NCI-H510A treated with DMSO at 0.1 percent for 48 hours (cell line): ENCODE measurements around the gene DCAF4L1.
A peak's percentile ranks its signal among the peaks of the same experiment; 100 is the strongest.

Source experiments
- DNase-seq: peaks from one replicate; lab custom pipeline; 2025; lab: John Stamatoyannopoulos, UW

The DCAF4L1 gene

GRCh38 chr4:41981456-41981855 is at the start of gene DCAF4L1:
DCAF4L1 (plus strand) TSS chr4:41981756; CDS start chr4:41981793, 37 bp downstream.
- no peak for DNase-seq

- no peak for DNase-seq
These were observed 48.6 kb upstream of the DCAF4L1 start for GRCh38 chr4:41932988-41933387.

GRCh38 chr4:41933997-41934503 is 47.5 kb upstream of the DCAF4L1 start:
- DNase-seq, result no peak

GRCh38 chr4:41934514-41934900 is 47.0 kb upstream of the DCAF4L1 start:
- no peak for DNase-seq

GRCh38 chr4:41934901-41935651 is 46.5 kb upstream of the DCAF4L1 start, which contains the start of gene TMEM33:
TMEM33 (plus strand) TSS chr4:41935429; CDS start chr4:41935485, 56 bp downstream.
- DNase-seq, result peak; percentile 87

GRCh38 chr4:41935652-41936021 is 45.9 kb upstream of the DCAF4L1 start:
- DNase-seq, result no peak

GRCh38 chr4:41939016-41939626 is 42.4 kb upstream of the DCAF4L1 start:
- DNase-seq, result no peak

- DNase-seq, result no peak
These were observed 40.7 kb upstream of the DCAF4L1 start for GRCh38 chr4:41940834-41941233.

- no peak for DNase-seq
These were observed 38.0 kb upstream of the DCAF4L1 start for GRCh38 chr4:41943506-41943905.

- no peak for DNase-seq
These were observed 37.5 kb upstream of the DCAF4L1 start for GRCh38 chr4:41944089-41944488.

- no peak for DNase-seq
These were observed 32.0 kb upstream of the DCAF4L1 start for GRCh38 chr4:41949531-41949930.

- peak; percentile 2 for DNase-seq
These were observed 23.9 kb upstream of the DCAF4L1 start for GRCh38 chr4:41957634-41958033.

GRCh38 chr4:41963105-41963504 is 18.5 kb upstream of the DCAF4L1 start:
- no peak for DNase-seq

GRCh38 chr4:41964401-41964800 is 17.2 kb upstream of the DCAF4L1 start:
- no peak for DNase-seq

GRCh38 chr4:41967392-41967791 is 14.2 kb upstream of the DCAF4L1 start:
- DNase-seq, result no peak

GRCh38 chr4:41969671-41970070 is 11.9 kb upstream of the DCAF4L1 start:
- DNase-seq, result no peak

GRCh38 chr4:41975341-41975740 is 6.2 kb upstream of the DCAF4L1 start:
- no peak for DNase-seq

- DNase-seq, result peak; percentile 25
These were observed 4.6 kb upstream of the DCAF4L1 start for GRCh38 chr4:41976775-41977516.

GRCh38 chr4:41977709-41978108 is 3.8 kb upstream of the DCAF4L1 start:
- DNase-seq, result no peak

- no peak for DNase-seq
These were observed 1.2 kb downstream of the DCAF4L1 start for GRCh38 chr4:41982716-41983115.

GRCh38 chr4:41985151-41985550 is 3.6 kb downstream of the DCAF4L1 start:
- no peak for DNase-seq

GRCh38 chr4:41989994-41990364 is 8.4 kb downstream of the DCAF4L1 start:
- peak; percentile 40 for DNase-seq
